Measurements from ENCODE around the gene TMEM229B. TPM values are rescaled to one million over a fixed set of nuclear protein-coding genes. Genes with fewer than 3 reads are reported as not detected.

The TMEM229B gene
- polyA plus RNA-seq, 3 donors, result 10.2 to 18.7 (median 17.3) TPM

- Mint-ChIP-seq H3K9me3 (peaks cover 0 to 4% (median 0%) of the 10 kb centered on the region in 7 donors), H3K4me1 (peaks cover 14% of the 10 kb centered on the region), H3K27ac (no peak within 1 kb of the TSS), H3K27me3 (ENCODE audit: low read depth in 3 of 3) (peaks cover 50 to 72% (median 60%) of the 10 kb centered on the region in 3 donors), H3K36me3 (peaks cover 3 to 8% of the 10 kb centered on the region in 2 donors), H3K4me3 (peak within 1 kb of the TSS; percentile 74 to 82)
- H3K36me3 ChIP-seq (replicated peaks in 1 of 2; ENCODE audit: control insufficient read depth in 1 of 2, insufficient read depth in 2 of 2, low read length in 2 of 2), result no peaks in the 10 kb centered on the region
- H3K9me3 ChIP-seq (replicated peaks in 1 of 2; ENCODE audit: control insufficient read depth in 1 of 2, insufficient read depth in 1 of 2, low read length in 2 of 2), result peaks cover 0 to 13% of the 10 kb centered on the region in 2 donors
- peak within 1 kb of the TSS; percentile 17 to 74 (median 33) for H3K4me3 ChIP-seq (replicated peaks in 1 of 3; ENCODE audit: low read depth in 2 of 3, low read length in 3 of 3)
- peak; percentile 30 to 59 (median 47) for DNase-seq
- no peaks in the 10 kb centered on the region for H4K20me1 ChIP-seq (ENCODE audit: insufficient read depth, low read length)
- WGBS (ENCODE audit: insufficient coverage), result under 1% methylated on average over 78 of the region's 86 CpGs
- no peak within 1 kb of the TSS for H3K27ac ChIP-seq (ENCODE audit: low read depth in 1 of 2, low read length in 2 of 2)
- peak within 1 kb of the TSS; percentile 42 for H3K9ac ChIP-seq (ENCODE audit: insufficient read depth, low read length, poor library complexity, severe bottlenecking)
- no peaks in the 10 kb centered on the region for H3K79me2 ChIP-seq (ENCODE audit: insufficient read depth, low read length)
- intact Hi-C loops (cut with micrococcal nuclease), result no loop called here
- peaks cover 10 to 16% of the 10 kb centered on the region in 2 donors for H3K4me1 ChIP-seq (ENCODE audit: control insufficient read depth in 1 of 2, insufficient read depth in 2 of 2, low read length in 2 of 2)
- H3K4me2 ChIP-seq (replicated peaks; ENCODE audit: extremely low read depth, low read length, poor library complexity, severe bottlenecking), result peak within 1 kb of the TSS; percentile 84
- TF ChIP-seq CTCF (IDR thresholded peaks at IDR 0.05), result no peak
- H3K27me3 ChIP-seq (ENCODE audit: control insufficient read depth in 2 of 2, insufficient read depth in 2 of 2, low read length in 2 of 2), result peaks cover 43 to 53% of the 10 kb centered on the region in 2 donors
- H2AFZ ChIP-seq (ENCODE audit: insufficient read depth, low read depth, low read length, poor library complexity, severe bottlenecking), result peak within 1 kb of the TSS; percentile 72
Observed at GRCh38 chr14:67532998-67533753, 44.7 kb upstream of the TMEM229B start, which contains the start of gene PLEKHH1. Gene PLEKHH1 (plus strand): TSS chr14:67533290. CDS start chr14:67541868, 8,578 bp downstream.

- H3K4me1 ChIP-seq (ENCODE audit: control insufficient read depth in 1 of 2, insufficient read depth in 2 of 2, low read length in 2 of 2), result peaks cover 10 to 16% of the 10 kb centered on the region in 2 donors
- peaks cover 0 to 13% of the 10 kb centered on the region in 2 donors for H3K9me3 ChIP-seq (replicated peaks in 1 of 2; ENCODE audit: control insufficient read depth in 1 of 2, insufficient read depth in 1 of 2, low read length in 2 of 2)
- H3K4me2 ChIP-seq (replicated peaks; ENCODE audit: extremely low read depth, low read length, poor library complexity, severe bottlenecking), result peak overlapping the region; percentile 84
- no peaks in the 10 kb centered on the region for H3K36me3 ChIP-seq (replicated peaks in 1 of 2; ENCODE audit: control insufficient read depth in 1 of 2, insufficient read depth in 2 of 2, low read length in 2 of 2)
- H3K4me3 Mint-ChIP-seq, result peak overlapping the region; percentile 64 to 82
- 15% methylated on average over 23 of the region's 23 CpGs for WGBS (ENCODE audit: insufficient coverage)
- DNase-seq, result no peak
- no peak for TF ChIP-seq CTCF (IDR thresholded peaks at IDR 0.05)
- H3K4me3 ChIP-seq (replicated peaks in 1 of 3; ENCODE audit: low read depth in 2 of 3, low read length in 3 of 3), result peak overlapping the region; percentile 17 to 74 (median 21)
- H3K4me1 Mint-ChIP-seq, result peaks cover 10% of the 10 kb centered on the region
- H3K27ac ChIP-seq (ENCODE audit: low read depth in 1 of 2, low read length in 2 of 2), result no peak overlapping the region
- H3K27me3 Mint-ChIP-seq (ENCODE audit: low read depth in 3 of 3), result peaks cover 50 to 76% (median 63%) of the 10 kb centered on the region in 3 donors
- intact Hi-C loops (cut with micrococcal nuclease), result no loop called here
- no peak overlapping the region for H3K27ac Mint-ChIP-seq
- peaks cover 3 to 8% of the 10 kb centered on the region in 2 donors for H3K36me3 Mint-ChIP-seq
- H4K20me1 ChIP-seq (ENCODE audit: insufficient read depth, low read length), result no peaks in the 10 kb centered on the region
- H3K79me2 ChIP-seq (ENCODE audit: insufficient read depth, low read length), result no peaks in the 10 kb centered on the region
- H3K27me3 ChIP-seq (ENCODE audit: control insufficient read depth in 2 of 2, insufficient read depth in 2 of 2, low read length in 2 of 2), result peaks cover 43 to 53% of the 10 kb centered on the region in 2 donors
- peak overlapping the region; percentile 42 for H3K9ac ChIP-seq (ENCODE audit: insufficient read depth, low read length, poor library complexity, severe bottlenecking)
- peaks cover 0 to 4% (median 0%) of the 10 kb centered on the region in 7 donors for H3K9me3 Mint-ChIP-seq
- peak overlapping the region; percentile 72 for H2AFZ ChIP-seq (ENCODE audit: insufficient read depth, low read depth, low read length, poor library complexity, severe bottlenecking)
Observed at GRCh38 chr14:67532606-67532997, 44.1 kb upstream of the TMEM229B start.
